Endothelial cell (in vitro differentiated cells): Measurements from ENCODE around the gene ZNF160. TPM values are rescaled to one million over a fixed set of nuclear protein-coding genes. Genes with fewer than 3 reads are reported as not detected.
"Not testable (repeated sequence)": the region's sequence is repeated elsewhere in the genome, so short reads cannot be mapped to it uniquely, and the experiment has no call there.

Source experiments
- DNase-seq: peaks from one replicate; pipeline ENCODE4 v3.0.0; 2021; ENCODE audit warnings: low spot score
- H3K27ac Mint-ChIP-seq: one replicate; pipeline ENCODE4 v1.8.0; 2021; ENCODE audit warnings: mixed read lengths, inconsistent platforms; ENCODE audit not compliant: unreplicated experiment
- H3K27me3 Mint-ChIP-seq: one replicate; pipeline ENCODE4 v1.8.0; 2021; ENCODE audit warnings: mild to moderate bottlenecking, moderate library complexity, mixed read lengths, inconsistent platforms; ENCODE audit not compliant: unreplicated experiment
- H3K36me3 Mint-ChIP-seq: one replicate; pipeline ENCODE4 v1.8.0; 2021; ENCODE audit warnings: mild to moderate bottlenecking, low read depth, mixed read lengths, inconsistent platforms; ENCODE audit not compliant: unreplicated experiment
- H3K4me1 Mint-ChIP-seq: one replicate; pipeline ENCODE4 v1.8.0; 2021; ENCODE audit warnings: mild to moderate bottlenecking, mixed read lengths, inconsistent platforms; ENCODE audit not compliant: unreplicated experiment
- H3K4me3 Mint-ChIP-seq: one replicate; pipeline ENCODE4 v1.8.0; 2021; ENCODE audit warnings: mild to moderate bottlenecking, mixed read lengths, inconsistent platforms; ENCODE audit not compliant: unreplicated experiment
- H3K9me3 Mint-ChIP-seq: one replicate; pipeline ENCODE4 v1.8.0; 2021; ENCODE audit warnings: mixed read lengths, inconsistent platforms; ENCODE audit not compliant: unreplicated experiment
- CTCF ChIP-seq: fragments of 200-600 bp; sonication (generic); IDR thresholded peaks from one replicate; pipeline ENCODE4 v1.5.0; 2021; ENCODE audit warnings: antibody characterized with exemption; ENCODE audit not compliant: unreplicated experiment
- total RNA-seq: library from RNA; stranded (reverse); fragmentation: NEBNext Ultra II Directional; extraction: Animal tissue kit (Norgen Biotek cat#: 25700); gene quantifications from one replicate; pipeline ENCODE4 v1.2.1, GENCODE V29; 2021; ENCODE audit not compliant: unreplicated experiment

Gene ZNF160
- total RNA-seq, 1 donor from 2014 or later = 36.3 TPM

- H3K27ac Mint-ChIP-seq = peak overlapping the region; percentile 80
- peaks cover 12% of the 10 kb centered on the region for H3K27me3 Mint-ChIP-seq
- H3K4me3 Mint-ChIP-seq = peak overlapping the region; percentile 89
- no peak for TF ChIP-seq CTCF
- H3K9me3 Mint-ChIP-seq = peaks cover 12% of the 10 kb centered on the region
- DNase-seq = peak; percentile 75
- peaks cover 4% of the 10 kb centered on the region for H3K4me1 Mint-ChIP-seq
- peaks cover 18% of the 10 kb centered on the region for H3K36me3 Mint-ChIP-seq
Measured at GRCh38 chr19:53037101-53038097, 65.8 kb downstream of the ZNF160 start.

DNA sequence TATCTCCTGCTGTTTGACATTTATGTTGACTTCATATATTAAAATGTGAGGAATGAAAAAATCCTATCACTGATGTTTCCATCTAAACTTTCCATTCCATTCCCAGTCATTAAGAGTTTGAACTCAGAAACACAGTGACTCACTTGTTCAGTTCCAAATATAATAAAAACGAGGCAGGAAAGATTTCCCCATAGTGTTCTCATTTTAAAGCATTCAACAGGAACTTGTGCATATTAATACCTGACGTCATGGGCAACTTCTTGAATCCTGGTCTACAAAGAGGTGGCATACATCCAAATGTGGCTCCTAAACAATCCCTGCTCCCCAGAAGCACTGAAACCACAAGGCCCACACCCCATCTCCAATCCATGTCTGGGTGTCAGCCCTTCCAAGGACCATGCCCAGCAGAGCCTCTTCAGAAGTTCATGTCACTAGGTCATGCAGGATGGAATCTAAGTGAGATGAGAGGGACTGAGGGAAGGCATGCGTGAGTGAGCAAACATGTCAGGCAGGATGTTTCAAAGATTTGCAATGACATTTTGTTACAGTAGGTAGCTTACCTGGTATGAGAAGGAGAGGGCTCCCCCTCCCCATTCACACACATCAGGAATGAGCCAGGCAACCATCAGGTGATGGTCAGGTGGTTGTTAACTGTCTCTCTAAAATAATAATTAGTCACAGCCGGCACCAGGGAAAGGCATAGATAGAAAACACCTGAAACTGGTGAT is 68.1 kb downstream of the ZNF160 start:
- Mint-ChIP-seq H3K36me3 (peaks cover 18% of the 10 kb centered on the region), H3K9me3 (peaks cover 12% of the 10 kb centered on the region), H3K27me3 (peaks cover 12% of the 10 kb centered on the region), H3K27ac (no peak overlapping the region), H3K4me3 (no peak overlapping the region), H3K4me1 (peaks cover 4% of the 10 kb centered on the region)
- DNase-seq = no peak
- TF ChIP-seq CTCF = no peak

DNA sequence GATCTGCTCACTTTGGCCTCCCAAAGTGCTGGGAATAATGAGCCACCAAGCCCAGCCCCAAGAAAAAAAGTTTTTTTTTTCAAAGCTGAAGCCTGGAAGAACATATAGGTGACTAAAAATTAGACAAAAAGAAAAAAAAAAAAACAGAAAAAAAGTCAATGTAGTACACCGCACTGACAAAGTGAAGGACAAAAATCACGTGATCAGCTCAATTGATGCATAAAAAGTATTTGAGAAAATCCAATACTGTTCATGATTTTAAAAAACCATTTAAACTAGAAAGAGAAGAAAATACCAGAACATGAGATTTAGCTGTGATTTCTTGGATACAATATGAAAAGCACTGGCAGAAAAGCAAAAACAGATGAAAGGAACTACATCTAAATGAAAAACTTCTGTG is 69.2 kb downstream of the ZNF160 start:
- no peak for TF ChIP-seq CTCF
- no peak for DNase-seq
- no peak overlapping the region for H3K4me3 Mint-ChIP-seq
- peaks cover 12% of the 10 kb centered on the region for H3K27me3 Mint-ChIP-seq
- H3K4me1 Mint-ChIP-seq = peaks cover 4% of the 10 kb centered on the region
- no peak overlapping the region for H3K27ac Mint-ChIP-seq
- peaks cover 18% of the 10 kb centered on the region for H3K36me3 Mint-ChIP-seq
- H3K9me3 Mint-ChIP-seq = peaks cover 11% of the 10 kb centered on the region

DNA sequence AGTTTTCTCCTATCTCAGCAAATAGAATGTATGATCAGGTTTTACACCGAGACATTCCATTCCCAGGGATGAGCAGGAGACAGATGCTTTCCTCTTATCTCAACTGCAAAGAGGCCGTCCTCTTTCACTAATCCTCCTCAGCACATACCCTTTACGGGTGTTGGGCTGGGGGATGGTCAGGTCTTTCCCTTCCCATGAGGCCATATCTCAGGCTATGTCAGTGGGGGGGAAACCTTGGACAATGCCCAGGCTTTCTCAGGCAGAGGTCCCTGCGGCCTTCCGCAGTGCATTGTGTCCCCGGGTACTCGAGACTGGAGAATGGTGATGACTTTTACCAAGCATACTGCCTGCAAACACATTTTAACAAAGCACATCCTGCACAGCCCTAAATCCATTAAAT is 74.9 kb downstream of the ZNF160 start:
- not testable (repeated sequence) for H3K27ac Mint-ChIP-seq

DNA sequence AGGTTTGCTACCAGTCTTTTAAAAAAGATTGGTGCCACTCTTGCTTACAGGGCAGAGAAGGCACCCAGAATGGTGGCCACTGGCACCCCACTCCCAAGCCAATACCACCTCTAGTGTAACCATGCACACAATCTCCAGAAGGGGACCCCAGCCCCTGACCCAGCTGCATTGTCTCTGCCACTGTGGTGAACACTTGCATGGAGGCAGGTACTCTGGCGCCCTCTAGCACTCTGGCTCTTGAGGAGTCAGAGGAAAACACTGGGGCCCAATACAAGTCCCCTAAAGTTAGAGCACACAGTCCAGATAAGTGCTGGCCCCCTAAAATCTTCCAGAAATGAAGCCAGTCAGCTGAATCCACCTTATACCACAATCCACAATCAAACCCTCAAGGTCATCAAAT is 83.5 kb downstream of the ZNF160 start:
- H3K27ac Mint-ChIP-seq = no peak overlapping the region
- DNase-seq = peak; percentile 34
- peaks cover 2% of the 10 kb centered on the region for H3K27me3 Mint-ChIP-seq
- peaks cover 6% of the 10 kb centered on the region for H3K36me3 Mint-ChIP-seq
- no peaks in the 10 kb centered on the region for H3K9me3 Mint-ChIP-seq
- no peaks in the 10 kb centered on the region for H3K4me1 Mint-ChIP-seq
- TF ChIP-seq CTCF = no peak
- no peak overlapping the region for H3K4me3 Mint-ChIP-seq

More for the DNA sequence above, 74.9 kb downstream of the ZNF160 start:
- not testable (repeated sequence) for DNase-seq, H3K36me3 Mint-ChIP-seq, H3K4me3 Mint-ChIP-seq, H3K4me1 Mint-ChIP-seq, H3K27me3 Mint-ChIP-seq, H3K9me3 Mint-ChIP-seq

Other genes starting within 250 kb of the ZNF160 start
- 21.4 TPM for gene ZNF468, start 245.8 kb downstream of the ZNF160 start, total RNA-seq
- gene ZNF320, start 205.8 kb downstream of the ZNF160 start, total RNA-seq = 34.7 TPM
- gene ZNF888, start 180.0 kb downstream of the ZNF160 start, total RNA-seq = 12.2 TPM
- 16.5 TPM for gene ZNF816, start 140.5 kb downstream of the ZNF160 start, total RNA-seq
- not detected for gene ERVV-1, start 89.5 kb downstream of the ZNF160 start, total RNA-seq
- not detected for gene ERVV-2, start 58.7 kb downstream of the ZNF160 start, total RNA-seq
- 8.7 TPM for gene ZNF415, start 29.5 kb upstream of the ZNF160 start, total RNA-seq
- gene ZNF347, start 55.6 kb upstream of the ZNF160 start, total RNA-seq = 14.9 TPM
- gene ZNF665, start 89.9 kb upstream of the ZNF160 start, total RNA-seq = 3.8 TPM
- 32.2 TPM for gene ZNF677, start 151.5 kb upstream of the ZNF160 start, total RNA-seq
- not detected for gene VN1R2, start 154.9 kb upstream of the ZNF160 start, total RNA-seq
- not detected for gene VN1R4, start 164.3 kb upstream of the ZNF160 start, total RNA-seq
- 8.6 TPM for gene ZNF845, start 230.3 kb upstream of the ZNF160 start, total RNA-seq